ENCODE data around the gene FERMT1.

FERMT1 gene

GRCh38 chr20:6091661-6092060, 31.2 kb downstream of the FERMT1 start:
- TF ChIP-seq, protein P1, sequence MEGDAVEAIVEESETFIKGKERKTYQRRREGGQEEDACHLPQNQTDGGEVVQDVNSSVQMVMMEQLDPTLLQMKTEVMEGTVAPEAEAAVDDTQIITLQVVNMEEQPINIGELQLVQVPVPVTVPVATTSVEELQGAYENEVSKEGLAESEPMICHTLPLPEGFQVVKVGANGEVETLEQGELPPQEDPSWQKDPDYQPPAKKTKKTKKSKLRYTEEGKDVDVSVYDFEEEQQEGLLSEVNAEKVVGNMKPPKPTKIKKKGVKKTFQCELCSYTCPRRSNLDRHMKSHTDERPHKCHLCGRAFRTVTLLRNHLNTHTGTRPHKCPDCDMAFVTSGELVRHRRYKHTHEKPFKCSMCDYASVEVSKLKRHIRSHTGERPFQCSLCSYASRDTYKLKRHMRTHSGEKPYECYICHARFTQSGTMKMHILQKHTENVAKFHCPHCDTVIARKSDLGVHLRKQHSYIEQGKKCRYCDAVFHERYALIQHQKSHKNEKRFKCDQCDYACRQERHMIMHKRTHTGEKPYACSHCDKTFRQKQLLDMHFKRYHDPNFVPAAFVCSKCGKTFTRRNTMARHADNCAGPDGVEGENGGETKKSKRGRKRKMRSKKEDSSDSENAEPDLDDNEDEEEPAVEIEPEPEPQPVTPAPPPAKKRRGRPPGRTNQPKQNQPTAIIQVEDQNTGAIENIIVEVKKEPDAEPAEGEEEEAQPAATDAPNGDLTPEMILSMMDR (IDR thresholded peaks at IDR 0.05; ENCODE audit: control insufficient read depth, extremely low read depth, insufficient read depth) = no peak
- no peak for DNase-seq (ENCODE audit: low read depth)
- no peak overlapping the region for H3K4me3 ChIP-seq (ENCODE audit: low read depth, low read length)

DNA sequence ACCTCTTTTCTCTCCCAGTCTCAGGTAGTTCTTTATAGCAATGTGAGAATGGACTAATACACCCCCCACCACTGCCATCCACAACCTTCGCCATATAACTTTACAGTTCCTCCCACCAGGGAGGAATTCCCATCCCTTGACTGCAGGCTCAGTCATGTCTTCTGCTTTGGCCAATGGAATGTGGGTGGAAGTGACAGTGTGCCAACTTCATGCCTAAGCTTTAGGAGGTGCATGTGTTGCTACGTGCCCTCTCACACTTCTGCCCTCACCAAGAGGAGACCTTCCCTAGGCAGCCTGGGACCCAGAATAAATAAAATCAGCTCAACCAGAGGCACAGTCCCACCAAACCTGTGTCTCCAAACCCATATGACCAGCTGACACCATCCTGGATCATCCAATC, 36.0 kb downstream of the FERMT1 start:
- TF ChIP-seq, protein P1 (IDR thresholded peaks at IDR 0.05; ENCODE audit: control insufficient read depth, extremely low read depth, insufficient read depth) = no peak
- no peak for DNase-seq (ENCODE audit: low read depth)
- H3K4me3 ChIP-seq (ENCODE audit: low read depth, low read length) = no peak overlapping the region

DNA sequence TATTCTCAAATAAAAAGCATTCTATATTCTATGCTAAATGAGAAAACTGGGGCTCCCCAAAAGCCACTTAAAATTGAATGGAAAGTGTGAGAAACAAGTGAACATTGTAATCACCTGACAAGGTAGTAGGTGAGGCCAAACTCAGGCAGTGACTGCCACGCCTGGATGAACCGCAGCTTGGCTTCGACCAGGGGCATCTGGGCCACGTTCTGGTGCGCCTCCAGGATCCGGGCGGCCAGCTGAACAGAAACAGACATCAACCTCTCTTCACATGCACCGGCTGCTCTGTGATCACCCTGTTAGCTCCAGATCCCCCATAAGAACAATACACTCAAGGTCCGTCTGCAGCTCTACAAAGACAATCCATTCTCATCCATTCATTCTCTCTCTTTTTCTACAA, 38.9 kb downstream of the FERMT1 start:
- DNase-seq (ENCODE audit: low read depth) = no peak
- TF ChIP-seq, protein P1 (IDR thresholded peaks at IDR 0.05; ENCODE audit: control insufficient read depth, extremely low read depth, insufficient read depth) = no peak
- no peak overlapping the region for H3K4me3 ChIP-seq (ENCODE audit: low read depth, low read length)

DNA sequence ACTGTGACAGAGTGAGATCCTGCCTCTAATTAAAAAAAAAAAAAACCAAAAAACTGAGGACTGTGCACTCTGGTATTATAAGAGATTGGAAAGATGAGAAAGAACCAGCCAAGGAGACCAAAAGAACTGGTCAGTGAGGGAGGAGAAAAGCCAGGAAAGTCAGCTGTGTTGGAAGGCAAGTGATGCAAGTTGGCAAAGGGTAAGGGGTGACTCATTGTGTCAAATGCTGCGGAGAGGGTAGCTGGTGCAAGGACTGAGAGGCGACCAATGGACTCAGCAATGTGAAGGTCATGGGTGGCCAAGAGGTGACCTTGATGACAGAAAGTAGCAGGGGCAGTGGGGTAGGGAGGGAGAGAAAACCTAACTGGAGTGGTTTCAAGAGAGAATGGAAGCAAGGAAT, 41.6 kb downstream of the FERMT1 start:
- TF ChIP-seq, protein P1 (IDR thresholded peaks at IDR 0.05; ENCODE audit: control insufficient read depth, extremely low read depth, insufficient read depth) = no peak
- no peak overlapping the region for H3K4me3 ChIP-seq (ENCODE audit: low read depth, low read length)
- DNase-seq (ENCODE audit: low read depth) = no peak

DNA sequence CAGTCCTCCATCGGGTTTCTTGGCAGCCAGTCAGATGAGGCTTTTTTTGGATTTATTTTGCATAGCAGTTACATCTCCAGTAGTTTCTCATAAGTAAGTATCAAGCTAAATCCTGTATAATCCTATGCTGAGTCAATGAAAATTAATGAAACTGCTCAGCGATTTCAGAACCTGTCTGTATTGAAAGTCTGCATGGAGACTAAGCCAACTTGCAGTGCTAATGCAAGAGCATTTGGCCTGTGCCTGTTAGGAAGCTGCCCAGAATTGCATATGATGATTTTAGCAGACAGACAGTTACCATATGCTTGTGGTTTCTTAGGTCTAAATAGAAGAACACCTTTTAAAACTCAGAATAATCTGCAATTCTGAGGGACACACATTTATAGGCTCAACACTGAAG, 43.8 kb downstream of the FERMT1 start:
- no peak for DNase-seq (ENCODE audit: low read depth)
- H3K4me3 ChIP-seq (ENCODE audit: low read depth, low read length) = no peak overlapping the region

DNA sequence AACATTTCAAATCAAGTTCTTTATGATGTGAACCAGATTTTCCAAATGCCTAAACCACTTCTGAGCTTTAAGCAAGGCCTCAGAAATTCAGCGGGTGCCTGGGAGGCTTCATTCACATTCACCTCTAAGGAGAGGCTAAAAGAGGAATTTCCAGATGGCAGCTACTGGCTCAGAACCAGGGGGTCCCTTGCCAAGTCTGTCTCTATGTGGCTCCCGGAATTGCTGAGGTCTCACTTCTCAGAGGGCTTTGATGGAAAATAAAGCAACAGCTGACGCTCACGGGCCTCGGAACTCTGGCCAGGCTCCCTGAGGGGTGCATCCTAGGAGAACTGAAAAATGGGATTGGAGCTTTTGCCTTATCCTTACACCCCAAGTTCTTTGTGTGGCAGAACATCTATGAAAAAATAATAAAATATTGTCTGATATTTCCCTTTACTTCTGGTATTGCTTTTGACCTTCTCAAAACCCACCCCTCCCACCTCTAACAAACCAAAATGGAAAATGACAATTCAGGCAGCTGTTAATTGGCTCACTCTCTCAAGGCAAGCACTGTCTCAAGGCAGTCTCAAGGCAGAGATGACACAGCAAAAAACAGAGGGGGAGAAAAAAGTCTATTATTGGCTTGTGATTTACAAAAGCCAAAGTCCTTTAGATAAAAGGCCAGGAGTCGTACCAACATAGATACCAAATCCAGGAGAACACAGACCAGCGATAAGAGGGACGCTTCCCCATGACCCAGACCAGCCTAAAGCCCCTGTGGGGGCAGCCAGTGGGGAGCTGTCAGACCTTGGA, 47.2 kb downstream of the FERMT1 start:
- TF ChIP-seq, protein P1 (IDR thresholded peaks at IDR 0.05; ENCODE audit: control insufficient read depth, extremely low read depth, insufficient read depth) = no peak
- DNase-seq (ENCODE audit: low read depth) = no peak
- no peak overlapping the region for H3K4me3 ChIP-seq (ENCODE audit: low read depth, low read length)

More for the DNA sequence above, 43.8 kb downstream of the FERMT1 start:
- TF ChIP-seq, protein P1 (IDR thresholded peaks at IDR 0.05; ENCODE audit: control insufficient read depth, extremely low read depth, insufficient read depth) = no peak

DNA sequence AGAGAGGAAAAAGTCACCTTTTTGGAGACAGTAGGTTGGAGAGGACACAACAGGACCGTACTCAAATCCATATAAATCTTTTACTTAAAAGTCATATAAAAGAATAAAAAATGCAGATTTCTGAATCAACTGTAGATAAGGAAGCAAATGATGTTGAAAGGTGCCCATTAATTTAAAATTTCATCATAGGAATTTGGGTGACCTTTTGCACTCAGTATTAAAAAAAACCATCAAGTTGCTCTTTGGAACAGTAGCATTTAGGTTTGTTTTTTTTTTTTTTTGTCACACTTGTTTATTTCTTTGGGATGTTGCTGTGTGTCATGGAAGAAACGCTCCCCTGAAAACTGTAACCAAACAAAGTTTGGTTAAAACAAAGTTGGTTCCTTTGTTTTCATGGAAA, 48.0 kb downstream of the FERMT1 start:
- TF ChIP-seq, protein P1 (IDR thresholded peaks at IDR 0.05; ENCODE audit: control insufficient read depth, extremely low read depth, insufficient read depth) = no peak
- no peak overlapping the region for H3K4me3 ChIP-seq (ENCODE audit: low read depth, low read length)
- no peak for DNase-seq (ENCODE audit: low read depth)
